ENCODE data around the gene BCR. TPM values are rescaled to one million over a fixed set of nuclear protein-coding genes. Genes with fewer than 3 reads are reported as not detected.

BCR gene
- total RNA-seq, 4 donors from 2014 or later = 36.9 to 514 (median 91.0) TPM

GRCh38 chr22:23192558-23192957 lies 12.2 kb downstream of the BCR start:
- in situ Hi-C loops (cut with MboI; ENCODE audit: low pct_ligation_motif_present in 1 of 4, low pct_unique_long_range_greater_than_20kb in 1 of 4, low sequenced_read_pairs in 3 of 4) = no loop called here
- WGBS, 2 donors (ENCODE audit: low coverage in 1 of 2) = 96% methylated on average over 4 of the region's 4 CpGs; no CpG with 5 or more reads in 1 of the 2 donors
- no peak overlapping the region for H3K27ac ChIP-seq

GRCh38 chr22:23193196-23193827 lies 13.0 kb downstream of the BCR start:
- no peaks in the 10 kb centered on the region for H3K9me3 ChIP-seq
- in situ Hi-C loops (cut with MboI; ENCODE audit: low pct_ligation_motif_present in 1 of 4, low pct_unique_long_range_greater_than_20kb in 1 of 4, low sequenced_read_pairs in 3 of 4) = no loop called here
- 87 to 100% methylated on average over 1 to 5 of the region's 5 CpGs for WGBS, 2 donors (ENCODE audit: low coverage in 1 of 2)
- H3K4me3 ChIP-seq = no peak overlapping the region
- no peaks in the 10 kb centered on the region for H3K4me1 ChIP-seq
- intact Hi-C loops (cut with DNase I; ENCODE audit: low total_unique reads) = no loop called here
- no peak overlapping the region for H3K27ac ChIP-seq
- DNase-seq = no peak
- no peaks in the 10 kb centered on the region for H3K36me3 ChIP-seq
- TF ChIP-seq EP300 (IDR thresholded peaks at IDR 0.05; ENCODE audit: low read depth) = no peak
- TF ChIP-seq CTCF (IDR thresholded peaks at IDR 0.05) = no peak
- no peak for TF ChIP-seq POLR2AphosphoS5 (IDR thresholded peaks at IDR 0.05)
- no peak for TF ChIP-seq POLR2A (IDR thresholded peaks at IDR 0.05)
- H3K27me3 ChIP-seq = no peaks in the 10 kb centered on the region

More at GRCh38 chr22:23192558-23192957, 12.2 kb downstream of the BCR start:
- TF ChIP-seq CTCF (IDR thresholded peaks at IDR 0.05) = no peak
- no peak for TF ChIP-seq EP300 (IDR thresholded peaks at IDR 0.05; ENCODE audit: low read depth)
- no peak for TF ChIP-seq POLR2A (IDR thresholded peaks at IDR 0.05)
- TF ChIP-seq POLR2AphosphoS5 (IDR thresholded peaks at IDR 0.05) = no peak
- Histone ChIP-seq H3K9me3 (no peaks in the 10 kb centered on the region), H3K27me3 (no peaks in the 10 kb centered on the region), H3K36me3 (no peaks in the 10 kb centered on the region), H3K4me1 (peaks cover 0 to 4% (median 0%) of the 10 kb centered on the region in 4 donors), H3K4me3 (no peak overlapping the region)
- DNase-seq = no peak
- intact Hi-C loops (cut with DNase I; ENCODE audit: low total_unique reads) = no loop called here

- H3K36me3 ChIP-seq = no peaks in the 10 kb centered on the region
- H3K4me3 ChIP-seq = no peak overlapping the region
- H3K27me3 ChIP-seq = no peaks in the 10 kb centered on the region
- DNase-seq = no peak
- intact Hi-C loops (cut with DNase I; ENCODE audit: low total_unique reads) = no loop called here
- 90% methylated on average over 5 of the region's 5 CpGs; no CpG with 5 or more reads in 1 of the 2 donors for WGBS, 2 donors (ENCODE audit: low coverage in 1 of 2)
- in situ Hi-C loops (cut with MboI; ENCODE audit: low pct_ligation_motif_present in 1 of 4, low pct_unique_long_range_greater_than_20kb in 1 of 4, low sequenced_read_pairs in 3 of 4) = no loop called here
- H3K27ac ChIP-seq = no peak overlapping the region
- no peaks in the 10 kb centered on the region for H3K4me1 ChIP-seq
- TF ChIP-seq POLR2A (IDR thresholded peaks at IDR 0.05) = no peak
- no peak for TF ChIP-seq POLR2AphosphoS5 (IDR thresholded peaks at IDR 0.05)
- TF ChIP-seq CTCF (IDR thresholded peaks at IDR 0.05) = no peak
- TF ChIP-seq EP300 (IDR thresholded peaks at IDR 0.05; ENCODE audit: low read depth) = no peak
- H3K9me3 ChIP-seq = no peaks in the 10 kb centered on the region
These were observed 13.6 kb downstream of the BCR start for GRCh38 chr22:23193882-23194281.

GRCh38 chr22:23196165-23196564 lies 15.9 kb downstream of the BCR start:
- no peak overlapping the region for H3K27ac ChIP-seq
- intact Hi-C loops (cut with DNase I; ENCODE audit: low total_unique reads) = no loop called here
- in situ Hi-C loops (cut with MboI; ENCODE audit: low pct_ligation_motif_present in 1 of 4, low pct_unique_long_range_greater_than_20kb in 1 of 4, low sequenced_read_pairs in 3 of 4) = no loop called here
- WGBS, 2 donors (ENCODE audit: low coverage in 1 of 2) = 88% methylated on average over 5 to 11 of the region's 11 CpGs
- no peak for DNase-seq
- no peaks in the 10 kb centered on the region for H3K36me3 ChIP-seq
- H3K27me3 ChIP-seq = no peaks in the 10 kb centered on the region
- no peak overlapping the region for H3K4me3 ChIP-seq
- no peak for TF ChIP-seq CTCF (IDR thresholded peaks at IDR 0.05)
- no peak for TF ChIP-seq POLR2AphosphoS5 (IDR thresholded peaks at IDR 0.05)
- TF ChIP-seq POLR2A (IDR thresholded peaks at IDR 0.05) = no peak
- TF ChIP-seq EP300 (IDR thresholded peaks at IDR 0.05; ENCODE audit: low read depth) = no peak
- no peaks in the 10 kb centered on the region for H3K9me3 ChIP-seq
- H3K4me1 ChIP-seq = peaks cover 0 to 8% (median 0%) of the 10 kb centered on the region in 4 donors

Measured in transverse colon (tissue), 4 donors.